NCI-H2029 treated with DMSO at 0.1 percent for 48 hours (cell line): ENCODE results near the gene PTGFRN.
"Not testable (repeated sequence)": the region's sequence is repeated elsewhere in the genome, so short reads cannot be mapped to it uniquely, and the experiment has no call there.

Experiments used
- DNase-seq: peaks from one replicate; lab custom pipeline; 2025; lab: John Stamatoyannopoulos, UW

PTGFRN gene

GRCh38 chr1:116971965-116972673 is 62.4 kb downstream of the PTGFRN start:
- DNase-seq: no peak

DNA sequence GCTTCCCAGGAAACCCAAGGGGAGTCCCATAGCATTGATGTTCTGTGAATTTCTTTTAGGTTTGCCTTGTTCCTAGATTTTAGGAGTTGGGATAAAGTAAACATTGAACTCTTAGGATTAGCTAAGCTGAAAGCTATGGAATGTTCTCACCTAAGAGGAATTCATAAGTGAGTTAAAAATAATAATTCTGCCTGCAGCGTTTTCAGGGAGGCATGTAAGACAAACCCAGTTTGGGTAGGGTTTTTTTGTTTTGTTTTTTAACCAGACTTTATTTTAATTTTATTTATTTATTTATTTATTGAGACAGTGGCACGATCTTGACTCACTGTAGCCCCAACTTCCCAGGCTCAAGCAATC is 62.9 kb downstream of the PTGFRN start:
- no peak for DNase-seq

DNA sequence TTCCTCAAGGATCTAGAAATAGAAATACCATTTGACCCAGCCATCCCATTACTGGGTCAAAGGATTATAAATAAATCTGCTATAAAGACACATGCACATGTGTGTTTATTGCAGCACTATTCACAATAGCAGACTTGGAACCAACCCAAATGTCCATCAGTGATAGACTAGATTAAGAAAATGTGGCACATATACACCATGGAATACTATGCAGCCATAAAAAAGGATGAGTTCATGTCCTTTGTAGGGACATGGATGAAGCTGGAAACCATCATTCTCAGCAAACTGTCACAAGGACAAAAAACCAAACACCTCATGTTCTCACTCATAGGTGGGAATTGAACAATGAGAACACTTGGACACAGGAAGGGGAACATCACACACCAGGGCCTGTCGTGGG is 70.6 kb downstream of the PTGFRN start:
- DNase-seq: not testable (repeated sequence)

DNA sequence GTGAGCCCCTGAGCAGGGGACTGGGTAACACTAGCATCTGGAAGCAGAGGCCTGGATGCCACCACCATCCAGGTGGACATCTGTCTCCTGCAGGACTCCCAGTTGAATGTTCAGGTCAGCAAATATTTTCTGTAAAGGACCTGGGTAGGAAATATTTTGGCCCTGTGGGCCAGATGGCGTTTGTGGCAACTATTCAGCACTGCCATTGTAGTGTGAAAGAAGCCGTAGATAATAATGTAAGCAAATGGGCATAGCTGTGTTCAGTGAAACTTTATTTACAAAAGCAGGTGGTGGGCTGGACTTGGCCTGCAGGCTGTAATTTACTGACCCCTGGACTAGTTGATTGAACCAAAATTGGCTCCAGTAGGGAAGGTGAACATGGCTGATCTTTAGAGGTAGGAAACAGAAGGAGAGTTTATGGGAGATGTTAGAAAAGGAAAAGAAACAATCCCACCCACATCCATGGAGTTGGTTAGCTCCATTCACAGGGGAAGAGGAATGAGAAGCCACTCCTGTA is 71.9 kb downstream of the PTGFRN start:
- no peak for DNase-seq

DNA sequence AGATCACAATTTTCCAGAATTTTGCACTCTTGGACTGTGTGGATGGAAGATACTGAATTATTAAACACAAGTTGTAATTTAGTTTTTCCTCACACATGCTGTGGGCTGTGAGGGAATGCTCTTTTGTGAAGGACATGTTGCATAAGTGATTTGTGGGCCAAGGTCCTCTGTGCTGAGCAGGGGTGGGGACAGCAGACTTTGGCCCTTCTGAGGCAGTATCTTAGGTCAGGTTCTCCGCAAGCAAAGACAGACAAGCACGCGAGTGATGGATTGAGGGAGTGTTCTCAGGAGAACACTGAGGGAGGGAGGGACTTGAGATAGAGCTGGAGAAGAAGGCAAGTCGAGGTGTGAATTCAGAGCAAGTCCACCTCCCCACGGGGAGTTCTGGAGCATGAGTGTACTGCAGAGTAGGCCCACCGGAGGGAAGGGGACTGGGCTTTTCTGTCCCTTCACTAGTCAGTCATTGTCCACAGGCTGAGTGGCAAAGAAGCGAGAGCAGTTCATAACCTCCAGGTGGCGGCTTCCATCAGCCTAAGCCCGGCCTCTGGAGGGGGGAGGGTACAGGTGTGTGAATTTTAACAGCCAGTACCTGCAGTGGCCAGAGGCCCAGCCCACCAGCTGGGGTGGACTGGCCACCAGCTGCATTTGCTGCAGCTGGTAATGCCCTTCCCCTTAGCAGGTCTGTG is 72.7 kb downstream of the PTGFRN start:
- DNase-seq: no peak

- DNase-seq: no peak
These were observed 73.4 kb downstream of the PTGFRN start for GRCh38 chr1:116983112-116983511.

GRCh38 chr1:116983678-116984077 is 74.0 kb downstream of the PTGFRN start:
- DNase-seq: no peak

GRCh38 chr1:116984406-116985160 is 74.9 kb downstream of the PTGFRN start:
- DNase-seq: no peak

GRCh38 chr1:116986421-116987255 is 76.9 kb downstream of the PTGFRN start:
- DNase-seq: no peak

DNA sequence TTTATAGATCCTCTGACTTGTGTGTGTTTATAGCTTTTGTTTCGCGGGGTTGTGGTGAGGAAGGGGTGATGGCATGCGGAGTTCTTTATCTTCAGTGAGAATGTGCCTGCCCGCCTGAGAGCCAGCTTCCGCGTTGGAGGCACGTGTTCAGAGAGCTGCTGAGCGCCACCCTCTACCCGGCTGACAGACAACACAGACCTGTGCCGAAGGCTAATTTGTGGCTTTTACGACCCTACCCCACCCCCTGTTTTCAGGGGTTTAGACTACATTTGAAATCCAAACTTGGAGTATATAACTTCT is 77.5 kb downstream of the PTGFRN start:
- DNase-seq: no peak

DNA sequence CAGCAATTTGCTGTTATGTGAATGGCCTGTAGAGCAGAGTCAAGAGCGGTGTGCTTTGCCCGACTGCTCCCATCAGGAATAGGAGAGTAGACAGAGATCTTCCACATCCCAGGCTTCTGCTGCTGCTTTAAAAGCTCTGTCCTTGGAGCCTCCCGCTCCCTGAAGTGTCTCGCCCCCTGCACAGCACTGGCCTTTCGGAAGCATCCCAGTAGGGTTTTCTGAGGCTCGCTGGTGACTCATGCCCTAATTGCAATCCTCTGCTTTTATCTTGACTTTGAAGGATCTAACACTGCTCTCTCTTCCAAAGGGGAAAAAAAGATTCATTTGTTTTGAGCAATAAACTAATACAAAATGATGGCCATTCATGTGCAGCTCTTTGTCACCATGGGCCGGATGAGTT is 78.5 kb downstream of the PTGFRN start:
- no peak for DNase-seq

DNA sequence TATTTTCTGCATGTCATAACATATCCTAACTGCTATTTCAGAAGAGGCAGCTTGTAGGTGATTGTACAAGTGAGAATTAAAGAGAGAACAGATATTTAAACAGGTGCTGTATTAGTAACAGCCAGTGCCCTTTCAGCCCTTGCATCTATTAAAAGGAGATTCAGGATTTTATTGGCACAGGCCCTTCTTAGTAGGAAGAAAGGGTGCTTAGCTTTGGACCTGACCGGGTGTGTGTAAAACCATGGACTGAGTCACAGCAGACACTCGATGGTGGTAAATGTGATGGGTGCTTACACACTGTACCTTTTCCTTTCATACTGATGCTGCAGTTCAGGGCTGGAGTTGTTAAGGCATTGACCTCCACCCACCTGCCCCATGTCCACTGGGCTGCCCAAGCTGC is 79.2 kb downstream of the PTGFRN start:
- peak; percentile 94 for DNase-seq

DNA sequence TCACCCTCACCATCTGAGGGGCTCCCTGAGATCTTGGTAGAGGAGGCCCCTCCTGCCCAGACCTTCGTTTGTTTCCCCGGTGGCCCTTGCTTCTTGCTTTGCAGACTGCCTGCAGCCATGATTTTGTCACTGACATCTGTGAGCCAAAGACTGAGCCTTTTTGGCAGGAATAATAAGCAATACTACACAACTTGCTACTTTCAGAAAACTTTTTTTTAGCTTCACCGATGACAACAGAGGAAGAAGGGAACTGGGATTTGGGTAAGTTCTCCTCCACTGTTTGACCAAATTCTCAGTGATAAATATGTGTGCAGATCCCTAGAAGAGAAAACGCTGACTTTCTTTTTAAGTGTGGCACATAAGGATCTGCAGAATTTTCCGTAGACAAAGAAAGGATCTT is 80.1 kb downstream of the PTGFRN start:
- DNase-seq: no peak

GRCh38 chr1:116990612-116991151 is 81.0 kb downstream of the PTGFRN start:
- no peak for DNase-seq

DNA sequence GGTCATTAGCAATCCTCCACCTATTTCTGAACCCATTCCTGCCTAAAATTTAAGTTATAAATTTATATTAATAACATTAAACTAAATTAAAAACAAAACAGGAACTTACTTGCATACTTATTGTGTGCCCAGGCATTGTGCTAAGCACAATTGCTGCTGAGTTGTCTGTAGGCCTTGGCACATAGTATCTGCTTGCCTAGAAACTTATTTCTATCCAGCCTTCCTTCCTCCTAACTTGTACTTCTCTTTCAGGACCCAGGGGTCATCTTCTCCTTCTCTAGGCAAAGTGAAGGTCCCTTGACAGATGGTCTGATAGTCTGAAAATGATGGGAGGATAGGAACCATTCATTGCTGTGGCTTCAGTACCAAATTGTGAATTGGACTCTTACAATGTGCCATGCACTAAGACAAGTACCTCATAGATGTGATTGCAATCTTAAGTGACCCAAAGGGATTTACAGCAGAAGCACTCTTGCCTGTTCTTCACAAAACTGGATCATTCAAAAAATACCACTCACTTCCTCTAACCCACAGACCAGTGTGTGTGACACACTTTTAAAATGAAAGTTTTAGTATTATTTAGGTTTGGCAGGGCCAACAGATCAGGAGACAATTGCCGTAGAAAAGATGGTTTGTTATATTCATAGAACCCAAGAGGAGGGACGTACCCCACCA is 81.6 kb downstream of the PTGFRN start:
- no peak for DNase-seq

- DNase-seq: no peak
These were observed 82.2 kb downstream of the PTGFRN start for GRCh38 chr1:116991918-116992317.

DNA sequence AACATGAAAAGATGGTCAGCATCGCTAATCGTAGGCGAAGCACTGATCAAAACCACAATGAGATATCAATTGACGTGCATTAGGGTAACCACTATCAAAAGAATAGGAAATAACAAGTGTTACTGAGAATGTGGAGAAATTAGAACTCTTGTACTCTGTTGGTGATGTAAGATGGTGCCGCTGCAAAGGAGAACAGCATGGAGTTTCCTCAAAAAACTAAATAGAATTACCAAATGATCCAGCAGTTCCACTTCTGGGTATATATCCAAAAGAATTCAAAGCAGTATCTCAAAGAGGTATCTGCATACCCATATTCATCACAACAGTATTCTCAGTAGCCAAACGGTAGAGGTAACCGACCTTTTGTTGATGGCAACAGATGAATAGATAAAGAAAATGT is 83.6 kb downstream of the PTGFRN start:
- DNase-seq: no peak

DNA sequence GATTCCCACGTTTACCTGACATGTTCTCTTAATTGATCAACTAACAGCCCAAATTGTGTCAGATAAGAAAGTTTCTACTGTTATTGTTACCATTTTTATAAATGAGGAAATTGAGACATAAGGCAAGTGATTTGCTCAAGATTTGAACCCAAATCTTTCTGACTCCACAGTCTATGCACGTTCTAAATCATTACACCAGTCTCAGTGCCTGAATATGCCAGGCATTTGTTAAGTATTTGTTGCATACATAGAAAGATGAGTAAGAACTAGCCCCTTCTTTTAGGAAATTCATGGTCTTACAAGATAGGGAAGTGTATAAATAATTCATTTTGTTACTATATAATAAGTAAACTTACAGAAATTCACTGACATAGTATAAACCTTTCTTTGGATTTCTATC is 84.7 kb downstream of the PTGFRN start:
- DNase-seq: no peak

DNA sequence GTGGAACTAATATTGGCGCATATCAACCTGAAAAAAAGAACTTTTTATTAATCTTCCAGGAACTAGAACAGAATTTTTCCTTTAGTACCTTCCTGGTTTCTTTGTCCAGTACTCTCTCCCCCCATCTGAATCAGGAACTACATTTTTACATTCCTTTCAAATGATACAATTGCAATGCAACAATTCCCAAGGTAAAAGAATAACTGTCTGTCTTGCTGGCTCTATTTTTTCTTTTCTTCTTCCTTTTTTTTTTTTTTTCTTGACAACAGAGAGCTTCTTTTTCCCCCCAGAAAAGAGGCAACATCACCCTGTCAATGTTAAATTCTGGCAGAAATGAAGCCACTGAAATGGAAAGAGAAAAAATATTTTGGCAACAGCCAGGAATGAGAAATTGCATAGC is 87.3 kb downstream of the PTGFRN start:
- DNase-seq: no peak

GRCh38 chr1:116997636-116998035 is 87.9 kb downstream of the PTGFRN start:
- DNase-seq: no peak

DNA sequence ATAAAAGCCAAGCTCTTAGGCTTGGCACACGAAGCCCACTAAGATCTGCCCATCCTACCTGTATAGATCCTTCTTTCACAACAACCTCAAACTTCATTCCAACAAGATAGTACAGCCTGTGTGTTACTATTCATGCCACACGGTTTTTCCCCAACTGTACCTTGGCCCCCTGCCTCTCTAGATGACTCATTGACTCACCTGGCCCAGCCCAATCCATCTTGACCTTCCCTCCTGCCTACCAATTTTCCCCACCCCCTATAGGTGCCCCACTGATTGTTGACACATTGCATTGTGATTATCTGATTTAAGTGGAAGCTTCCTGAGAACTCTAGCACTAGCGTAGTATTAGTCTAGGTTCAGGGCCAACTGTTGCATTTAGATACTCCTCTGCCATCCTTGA is 89.9 kb downstream of the PTGFRN start:
- no peak for DNase-seq
